NCI-H82 treated with DMSO at 0.1 percent for 48 hours (cell line): ENCODE results near the gene DIPK1A.
A peak's percentile ranks its signal among the peaks of the same experiment; 100 is the strongest.

Experiments used
- DNase-seq: peaks from one replicate; lab custom pipeline; 2025; ENCODE audit not compliant: unreplicated experiment; lab: John Stamatoyannopoulos, UW

Gene DIPK1A

DNA sequence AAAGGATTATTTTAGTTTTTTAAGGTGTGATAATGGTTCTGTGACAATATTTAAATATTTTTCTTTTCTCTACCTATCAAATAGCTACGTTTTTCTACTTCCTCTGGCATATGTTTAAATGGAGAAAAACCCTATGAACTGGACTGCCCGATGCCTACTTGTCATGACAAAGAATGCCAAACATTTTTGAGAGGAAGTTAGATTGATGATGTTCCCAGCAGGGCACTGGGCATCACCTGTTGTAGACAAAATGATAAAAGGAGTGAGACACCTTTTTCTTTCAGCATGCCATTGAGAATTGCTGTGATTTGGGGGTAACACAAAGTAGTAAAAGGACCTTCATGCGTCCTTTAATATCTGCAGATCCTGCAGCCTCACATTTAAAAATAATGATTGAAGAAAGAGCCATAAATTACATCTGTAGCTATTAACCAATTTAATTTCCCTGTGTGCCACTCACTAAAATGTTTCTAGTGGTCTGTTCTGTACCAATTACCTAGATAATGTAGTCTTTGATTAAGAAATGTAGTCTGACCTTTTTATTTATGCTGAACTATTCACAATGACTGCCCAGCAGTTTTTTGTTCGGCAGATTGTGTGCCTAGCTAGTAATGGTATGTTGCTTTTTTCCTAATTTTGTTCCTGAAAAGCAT is 81.8 kb downstream of the DIPK1A start:
- DNase-seq: no peak

GRCh38 chr1:92877792-92878191 is 83.5 kb downstream of the DIPK1A start:
- peak; percentile 36 for DNase-seq

GRCh38 chr1:92877081-92877711 is 84.1 kb downstream of the DIPK1A start:
- no peak for DNase-seq

- no peak for DNase-seq
Observed at GRCh38 chr1:92876351-92876750, 84.9 kb downstream of the DIPK1A start.

DNA sequence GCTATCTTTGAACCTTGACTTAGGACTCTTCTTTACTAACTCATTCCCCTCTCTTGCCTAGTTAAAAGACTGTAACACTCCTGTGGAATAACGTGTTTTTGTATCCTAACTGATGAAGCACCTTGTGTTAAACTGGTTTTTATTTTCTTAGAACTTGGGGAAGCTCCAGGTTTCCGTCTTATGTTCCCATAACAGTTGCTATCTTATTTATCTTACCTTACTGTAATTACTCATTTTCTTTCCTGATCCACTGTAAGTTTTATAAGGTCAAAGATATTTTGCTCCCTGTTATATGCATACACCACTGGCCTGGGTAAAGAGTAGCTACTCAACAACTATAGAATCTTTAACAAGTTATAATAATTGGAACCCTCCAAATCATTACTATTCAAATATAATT is 86.3 kb downstream of the DIPK1A start:
- no peak for DNase-seq

- DNase-seq: no peak
Observed at GRCh38 chr1:92872719-92873118, 88.5 kb downstream of the DIPK1A start.

DNA sequence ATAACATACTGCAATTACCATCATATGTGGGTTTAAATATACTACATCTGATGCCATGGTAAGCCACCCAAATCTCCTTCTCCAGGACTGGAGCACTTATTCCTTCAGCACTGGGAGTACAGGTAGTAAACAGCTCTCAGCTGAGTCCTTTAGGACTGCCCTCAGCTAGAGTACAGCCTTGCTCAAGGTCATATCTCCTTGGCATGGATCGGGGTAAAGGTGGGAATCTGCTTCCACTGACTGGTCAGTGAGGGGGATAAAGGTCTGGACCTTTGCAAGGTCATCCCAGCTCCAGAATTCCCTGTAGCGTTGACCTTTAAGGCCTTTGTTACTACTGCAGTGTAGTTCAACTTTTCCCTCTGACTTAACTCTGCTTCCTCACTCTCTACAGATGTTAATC is 90.7 kb downstream of the DIPK1A start:
- DNase-seq: no peak

- no peak for DNase-seq
Observed at GRCh38 chr1:92864131-92864530, 97.1 kb downstream of the DIPK1A start.

DNA sequence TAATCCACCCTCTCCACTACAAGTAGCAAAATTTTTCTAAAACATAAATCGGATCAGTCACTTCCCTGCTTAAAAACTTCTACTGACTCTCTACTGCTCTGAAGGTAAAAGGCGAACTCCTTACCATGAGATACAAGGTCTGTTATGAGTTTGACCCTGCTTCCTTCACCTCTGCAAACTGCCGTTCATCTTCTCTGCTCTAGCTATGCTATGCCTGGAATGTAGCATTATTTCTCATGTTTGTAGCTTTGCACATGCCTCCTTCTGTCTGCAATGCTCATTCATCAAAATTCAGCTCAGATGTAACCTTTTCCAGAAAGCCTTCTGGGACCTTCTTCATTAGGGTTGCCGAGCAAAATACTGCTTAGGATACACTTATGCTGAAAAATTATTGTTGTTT is 98.7 kb downstream of the DIPK1A start:
- no peak for DNase-seq

DNA sequence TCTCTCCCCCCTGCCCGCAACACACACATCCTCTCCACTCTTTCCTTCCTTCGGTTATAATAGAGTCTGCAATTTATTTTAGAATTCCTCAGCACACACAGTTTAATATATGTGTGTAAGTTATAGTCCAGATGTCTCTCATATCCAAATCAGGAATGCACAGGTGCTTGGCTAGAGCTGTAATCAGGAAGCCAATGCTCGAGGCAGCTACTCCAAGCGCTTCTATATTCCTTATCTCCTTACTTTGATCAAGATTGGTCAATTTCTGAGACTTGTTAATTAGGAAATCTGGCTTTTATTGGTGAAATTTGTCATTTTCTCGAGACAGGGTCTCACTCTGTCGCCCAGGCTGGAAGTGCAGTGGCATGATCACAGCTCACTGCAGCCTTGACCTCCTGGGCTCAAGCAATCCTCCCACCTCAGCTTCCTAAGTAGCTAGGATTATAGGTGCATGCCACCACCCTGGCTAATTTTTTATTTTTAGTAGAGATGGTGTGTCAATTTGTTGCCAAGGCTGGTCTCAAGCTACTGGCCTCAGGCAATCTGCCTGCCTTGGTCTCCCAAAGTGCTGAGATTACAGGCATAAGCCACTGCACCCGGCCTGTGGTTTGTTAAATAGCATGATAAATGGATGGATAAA is 101.7 kb downstream of the DIPK1A start:
- no peak for DNase-seq

- peak; percentile 83 for DNase-seq
Observed at GRCh38 chr1:92858564-92859399, 102.5 kb downstream of the DIPK1A start.

DNA sequence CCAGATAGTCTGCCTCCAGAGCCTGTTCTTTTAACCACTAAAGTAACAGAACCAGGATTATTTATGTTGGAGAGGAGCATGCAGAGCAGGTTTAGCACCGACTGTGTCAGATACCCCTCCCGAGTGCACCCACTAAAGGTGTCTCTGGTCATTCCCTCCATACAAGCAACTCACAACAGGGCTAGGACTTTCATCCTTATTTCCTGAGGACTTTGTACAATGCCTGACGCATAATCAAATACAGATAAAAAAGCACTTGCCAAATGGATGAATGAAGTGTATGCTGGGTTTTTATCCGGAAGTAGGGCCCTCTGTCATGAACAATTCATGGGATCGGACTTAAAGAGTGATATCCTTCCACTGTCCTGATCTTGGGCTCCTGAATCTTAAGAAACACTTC is 103.4 kb downstream of the DIPK1A start:
- no peak for DNase-seq

DNA sequence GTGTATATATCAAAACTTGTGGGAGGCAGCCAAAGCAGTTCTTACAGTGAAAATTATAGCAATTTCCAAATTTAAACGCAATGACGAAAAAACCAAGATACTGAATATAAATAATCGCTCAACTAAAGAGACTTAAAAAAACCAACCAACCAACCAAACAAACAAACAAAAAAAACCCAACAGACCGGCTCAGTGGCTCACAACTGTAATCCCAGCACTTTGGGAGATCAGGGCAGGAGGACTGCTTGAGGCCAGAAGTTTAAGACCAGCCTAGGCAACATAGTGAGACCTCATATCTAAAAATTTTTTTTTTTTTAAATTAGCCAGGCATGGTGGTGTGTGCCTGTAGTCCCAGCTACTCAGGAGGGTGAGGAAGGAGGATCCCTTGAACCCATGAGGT is 106.0 kb downstream of the DIPK1A start:
- no peak for DNase-seq

DNA sequence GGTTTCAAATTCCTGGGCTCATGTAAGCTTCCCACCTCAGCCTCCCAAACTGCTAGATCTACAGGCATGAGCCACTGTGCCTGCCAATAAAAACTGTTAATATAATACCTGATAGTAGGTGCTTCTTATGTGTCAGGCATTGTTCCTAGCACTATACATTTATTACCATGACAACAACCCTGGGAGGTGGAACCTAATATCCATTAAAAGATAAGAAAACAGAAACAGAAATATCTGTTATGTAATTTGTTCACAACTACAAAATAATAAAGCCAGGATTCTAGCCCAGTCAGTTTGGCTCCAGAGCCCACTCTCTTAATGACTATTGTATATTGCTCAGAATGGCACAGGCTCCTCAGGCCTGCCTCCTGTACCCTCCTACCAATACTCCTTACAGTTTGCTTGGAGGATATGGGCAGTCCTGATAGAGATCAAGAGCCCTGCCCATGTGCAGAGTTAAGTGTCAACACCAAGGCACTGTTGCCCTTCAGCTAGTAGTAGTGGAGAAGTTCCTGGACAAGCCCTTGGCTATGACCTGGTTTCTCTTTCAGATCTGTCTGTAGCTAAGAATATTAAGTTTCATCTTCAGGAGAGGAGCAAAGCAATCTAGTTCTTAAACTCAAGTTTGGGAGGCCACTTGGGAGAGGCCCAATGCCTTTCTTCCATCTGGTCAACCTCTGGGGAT is 107.0 kb downstream of the DIPK1A start:
- DNase-seq: peak; percentile 47

GRCh38 chr1:92853299-92853698 is 108.0 kb downstream of the DIPK1A start:
- peak; percentile 21 for DNase-seq

DNA sequence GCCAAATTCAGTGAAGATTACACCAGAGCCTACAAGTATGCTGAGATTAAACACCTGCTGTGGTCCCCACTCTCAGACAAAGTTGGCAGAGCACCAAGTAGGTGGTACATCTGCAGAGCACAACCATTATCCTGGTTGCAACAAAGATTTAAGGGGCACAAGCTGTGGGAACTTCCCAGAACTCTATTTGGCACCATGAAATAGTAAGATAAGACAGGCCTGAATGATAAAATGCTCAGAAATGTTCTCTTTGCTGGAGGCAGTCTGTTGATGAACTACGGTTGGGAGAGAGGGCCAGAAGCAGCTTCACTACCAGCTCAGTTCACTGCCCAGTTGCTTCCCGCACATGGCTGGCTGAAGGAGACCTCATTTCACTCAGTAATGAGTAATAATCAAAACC is 109.5 kb downstream of the DIPK1A start:
- DNase-seq: no peak

GRCh38 chr1:92850019-92850418 is 111.2 kb downstream of the DIPK1A start:
- no peak for DNase-seq

- DNase-seq: no peak
Observed at GRCh38 chr1:92848201-92848600, 113.1 kb downstream of the DIPK1A start.

- no peak for DNase-seq
Observed at GRCh38 chr1:92845908-92846307, 115.4 kb downstream of the DIPK1A start.

- no peak for DNase-seq
Observed at GRCh38 chr1:92844439-92844838, 116.8 kb downstream of the DIPK1A start.
